H1 (cell line): Measurements from ENCODE around the gene ABHD4. TPM values are rescaled to one million over a fixed set of nuclear protein-coding genes. Genes with fewer than 3 reads are reported as not detected.

Experiments
- CTCF ChIA-PET: fragments of 300-600 bp; sonication (Branson Sonifier 250); formaldehyde crosslinking; loops from one replicate; lab custom pipeline; 2021; ENCODE audit not compliant: partially characterized antibody; lab: Charles Lee
- POLR2A ChIA-PET: fragments of 300-600 bp; sonication (Branson Sonifier 250); formaldehyde crosslinking; loops from one replicate; lab custom pipeline; 2021; ENCODE audit warnings: inconsistent platforms; ENCODE audit not compliant: partially characterized antibody; lab: Charles Lee
- DNase-seq, 2 experiments: peaks; one replicate each; pipeline versions ENCODE4 v3.0.0 to v3.0.0-alpha.2; 2010 to 2022; ENCODE audit warnings: low spot score in 2 of 2, low read depth in 1 of 2, mixed read lengths in 1 of 2
- FAIRE-seq: peaks from 2 replicates; lab custom pipeline; 2011; peaks lifted over from hg19 to GRCh38; lab: Jason Lieb, UNC
- H2AFZ ChIP-seq: 2 replicates; pipeline ENCODE4 v1.8.1; 2012; ENCODE audit warnings: low read length, inconsistent platforms
- H2AK5ac ChIP-seq: 2 replicates; pipeline ENCODE4 v1.6.1; 2013; ENCODE audit warnings: low read depth, low read length
- H2BK120ac ChIP-seq: replicated peaks from 2 replicates; pipeline ENCODE3; 2013; ENCODE audit warnings: low read depth, low read length, inconsistent platforms
- H2BK12ac ChIP-seq: 2 replicates; pipeline ENCODE4 v1.6.1; 2013; ENCODE audit warnings: low read depth, low read length
- H2BK15ac ChIP-seq: 2 replicates; pipeline ENCODE4 v1.6.1; 2013; ENCODE audit warnings: low read length
- H2BK20ac ChIP-seq: 2 replicates; pipeline ENCODE4 v1.6.1; 2013; ENCODE audit warnings: low read length
- H2BK5ac ChIP-seq: 2 replicates; pipeline ENCODE4 v1.6.1; 2013; ENCODE audit warnings: low read depth, low read length
- H3K14ac ChIP-seq: 2 replicates; pipeline ENCODE4 v1.6.1; 2013; ENCODE audit warnings: inconsistent platforms; ENCODE audit not compliant: insufficient read length
- H3K18ac ChIP-seq: 2 replicates; pipeline ENCODE4 v1.6.1; 2013; ENCODE audit warnings: low read length; ENCODE audit errors: extremely low read depth
- H3K23ac ChIP-seq: 2 replicates; pipeline ENCODE4 v1.6.1; 2013; ENCODE audit warnings: inconsistent platforms; ENCODE audit not compliant: insufficient read length
- H3K23me2 ChIP-seq: 2 replicates; pipeline ENCODE4 v1.6.1; 2013; ENCODE audit warnings: low read depth, low read length
- H3K27ac ChIP-seq: 2 replicates; pipeline ENCODE4 v1.6.1; 2011; ENCODE audit warnings: low read depth, low read length, inconsistent platforms
- H3K27me3 ChIP-seq, 4 experiments: replicated peaks in 1 of 4; 1 replicate in 1 of 4; 2 replicates in 3 of 4; pipeline versions ENCODE4 v1.6.1 to v1.8.1; 2011 to 2013; ENCODE audit warnings: low read length in 3 of 4, mild to moderate bottlenecking in 3 of 4, inconsistent platforms in 2 of 4, mixed read lengths in 2 of 4, moderate library complexity in 1 of 4; ENCODE audit not compliant: control insufficient read depth in 3 of 4, insufficient read depth in 3 of 4; ENCODE audit errors: extremely low read depth in 1 of 4
- H3K36me3 ChIP-seq, 4 experiments: 2 replicates each; pipeline versions ENCODE4 v1.6.1 to v1.8.1; 2011 to 2013; ENCODE audit warnings: mild to moderate bottlenecking in 4 of 4, low read length in 3 of 4, moderate library complexity in 2 of 4, control low read depth in 1 of 4, inconsistent platforms in 1 of 4; ENCODE audit not compliant: insufficient read depth in 4 of 4, control insufficient read depth in 2 of 4
- H3K4ac ChIP-seq: replicated peaks from 2 replicates; pipeline ENCODE3; 2013; ENCODE audit warnings: low read length, low read depth, mixed read lengths, inconsistent platforms; ENCODE audit not compliant: insufficient read length
- H3K4me1 ChIP-seq, 4 experiments: replicated peaks in 1 of 4; 1 replicate in 1 of 4; 2 replicates in 3 of 4; pipeline versions ENCODE4 v1.6.1 to v1.8.1; 2011 to 2013; ENCODE audit warnings: low read length in 3 of 4, inconsistent platforms in 2 of 4, mixed read lengths in 1 of 4; ENCODE audit not compliant: insufficient read depth in 4 of 4, control insufficient read depth in 3 of 4
- H3K4me2 ChIP-seq, 2 experiments: 2 replicates each; pipeline versions ENCODE4 v1.6.1 to v1.8.1; 2011 to 2013; ENCODE audit warnings: low read depth in 2 of 2, low read length in 2 of 2, control low read depth in 1 of 2, inconsistent platforms in 1 of 2, mild to moderate bottlenecking in 1 of 2; ENCODE audit not compliant: insufficient read depth in 1 of 2
- H3K4me3 ChIP-seq, 4 experiments: fragments of 200-600, 300-600 bp in 1 of 4; sonication (generic), shearing (Covaris generic), sonication (Bioruptor Twin) in 1 of 4; 2 replicates each; pipeline versions ENCODE4 v1.5.1 to v1.8.1; 2011 to 2016; ENCODE audit warnings: low read length in 4 of 4, low read depth in 3 of 4, control low read depth in 2 of 4, inconsistent platforms in 2 of 4, mild to moderate bottlenecking in 2 of 4, mixed read lengths in 1 of 4, moderate library complexity in 1 of 4; ENCODE audit not compliant: insufficient read depth in 2 of 4; ENCODE audit errors: extremely low read depth in 1 of 4
- H3K56ac ChIP-seq: replicated peaks from 2 replicates; pipeline ENCODE3; 2013; ENCODE audit warnings: low read depth, mild to moderate bottlenecking, mixed read lengths, low read length, inconsistent platforms; ENCODE audit not compliant: insufficient read length
- H3K79me1 ChIP-seq: 2 replicates; pipeline ENCODE4 v1.6.1; 2013; ENCODE audit warnings: low read depth, low read length, control low read depth
- H3K79me2 ChIP-seq, 2 experiments: 2 replicates each; pipeline versions ENCODE4 v1.6.1 to v1.8.1; 2012 to 2013; ENCODE audit warnings: low read length in 2 of 2, mild to moderate bottlenecking in 2 of 2, inconsistent platforms in 1 of 2; ENCODE audit not compliant: insufficient read depth in 2 of 2, control insufficient read depth in 1 of 2
- H3K9ac ChIP-seq, 4 experiments: replicated peaks in 1 of 4; 1 replicate in 1 of 4; 2 replicates in 3 of 4; pipeline versions ENCODE4 v1.6.1 to v1.8.1; 2011 to 2013; ENCODE audit warnings: low read depth in 3 of 4, low read length in 3 of 4, control low read depth in 2 of 4, mild to moderate bottlenecking in 2 of 4, moderate library complexity in 2 of 4, inconsistent platforms in 1 of 4; ENCODE audit errors: extremely low read depth in 1 of 4
- H3K9me3 ChIP-seq, 2 experiments: 2 replicates each; pipeline versions ENCODE4 v1.6.1 to v1.8.1; 2012 to 2013; ENCODE audit warnings: mild to moderate bottlenecking in 2 of 2, moderate library complexity in 2 of 2, control low read depth in 1 of 2, inconsistent platforms in 1 of 2, low read depth in 1 of 2, low read length in 1 of 2, mixed read lengths in 1 of 2; ENCODE audit not compliant: insufficient read depth in 2 of 2
- H4K20me1 ChIP-seq, 2 experiments: replicated peaks in 1 of 2; 2 replicates each; pipeline versions ENCODE3 to v1.8.1; 2011 to 2013; ENCODE audit warnings: inconsistent platforms in 2 of 2, low read length in 2 of 2, mild to moderate bottlenecking in 1 of 2; ENCODE audit not compliant: insufficient read depth in 2 of 2, control insufficient read depth in 1 of 2
- H4K5ac ChIP-seq: 2 replicates; pipeline ENCODE4 v1.6.1; 2013; ENCODE audit warnings: low read length, low read depth, mixed read lengths, inconsistent platforms; ENCODE audit not compliant: insufficient read length
- H4K8ac ChIP-seq: 2 replicates; pipeline ENCODE4 v1.8.0; 2013; ENCODE audit warnings: mild to moderate bottlenecking, moderate library complexity, low read length, inconsistent platforms; ENCODE audit not compliant: insufficient read depth; ENCODE audit errors: extremely low read depth
- H4K91ac ChIP-seq: replicated peaks from 2 replicates; pipeline ENCODE3; 2013; ENCODE audit warnings: low read length, mixed read lengths, inconsistent platforms; ENCODE audit not compliant: insufficient read length
- CBX5 ChIP-seq: fragments of 300-800, 300-1000 bp; sonication (generic); IDR thresholded peaks from 2 replicates; pipeline ENCODE4 v1.7.1; 2016; ENCODE audit warnings: antibody characterized with exemption, low read length, low read depth
- SIN3A ChIP-seq, 2 experiments: IDR thresholded peaks in 1 of 2; conservative IDR thresholded peaks in 1 of 2; 2 replicates each; pipeline ENCODE4 v1.6.1; 2011 to 2012; ENCODE audit warnings: low read length in 2 of 2, improper control_type of control experiment in 1 of 2, low read depth in 1 of 2, mild to moderate bottlenecking in 1 of 2
- WGBS, 2 experiments: shearing (Covaris generic) in 1 of 2; methylation state at CpG; one replicate each; pipeline versions ENCODE4 v1.1.6 to v1.1.7; 2013 to 2015; ENCODE audit warnings: low lambda C conversion rate in 2 of 2, mixed read lengths in 2 of 2, inconsistent platforms in 1 of 2, low coverage in 1 of 2, missing lambda C conversion rate in 1 of 2; ENCODE audit not compliant: insufficient replicate concordance in 2 of 2, insufficient coverage in 1 of 2, insufficient read length in 1 of 2; ENCODE audit errors: extremely low coverage in 1 of 2, missing lambda C conversion rate in 1 of 2; 5-methylcytosine and 5-hydroxymethylcytosine counted together
- polyA plus RNA-seq, 7 experiments: library from polyadenylated mRNA; depleted of rRNA in 3 of 7; stranded (reverse) in 5 of 7; unstranded in 2 of 7; fragments of >200 nt in 5 of 7; fragments of 200-250 nt in 2 of 7; gene quantifications; 1 replicate in 5 of 7; 2 replicates in 1 of 7; 4 replicates in 1 of 7; pipeline versions ENCODE4 v1.2.1 to v1.2.3, GENCODE V29; 2011 to 2013; ENCODE audit warnings: missing spikeins in 2 of 7, mixed read lengths in 2 of 7
- total RNA-seq: library from RNA; stranded (reverse); fragmentation: NEBNext Ultra II Directional; extraction: Animal tissue kit (Norgen Biotek cat#: 25700); gene quantifications from 2 replicates; pipeline ENCODE4 v1.2.1, GENCODE V29; 2021

The ABHD4 gene
- total and polyA plus RNA-seq, 2 of the 8 experiments (the other 6 are each of a cell fraction or from before 2014, with no cell fraction given), result 32.4 to 42.9 TPM

- Histone ChIP-seq H2BK12ac (no peak overlapping the region), H2BK5ac (no peak overlapping the region), H3K4me2 (no peak overlapping the region), H3K27ac (no peak overlapping the region), H3K9ac (no peak overlapping the region), H3K36me3 (peaks cover 2 to 27% (median 9%) of the 10 kb centered on the region in 4 experiments), H3K4me3 (no peak overlapping the region), H4K5ac (no peak overlapping the region), H3K4me1 (peaks cover 0 to 5% (median 1%) of the 10 kb centered on the region in 4 experiments; a peak in 3 of 7 replicates), H3K79me1 (no peaks in the 10 kb centered on the region), H3K9me3 (no peaks in the 10 kb centered on the region), H4K91ac (no peak overlapping the region), H2AFZ (no peak overlapping the region), H3K4ac (no peak overlapping the region), H4K8ac (no peak overlapping the region), H3K79me2 (peaks cover 0 to 14% of the 10 kb centered on the region in 2 experiments; a peak in 1 of 4 replicates), H3K23me2 (no peaks in the 10 kb centered on the region), H3K27me3 (no peaks in the 10 kb centered on the region), H2BK15ac (no peak overlapping the region), H3K18ac (no peak overlapping the region), H3K56ac (no peak overlapping the region), H4K20me1 (no peaks in the 10 kb centered on the region), H2BK120ac (no peak overlapping the region), H3K23ac (no peak overlapping the region), H2AK5ac (no peak overlapping the region), H2BK20ac (no peak overlapping the region), H3K14ac (no peak overlapping the region)
- POLR2A ChIA-PET, result no interaction called here
- no peak for DNase-seq
- TF ChIP-seq CBX5, result no peak
- TF ChIP-seq SIN3A (conservative IDR thresholded peaks at IDR 0.05 in 1 of 2, IDR thresholded peaks at IDR 0.05 in 1 of 2; ENCODE audit: low read depth in 1 of 2, low read length in 2 of 2), result no peak
- 85% methylated on average over 1 of the region's 1 CpG; no CpG with 5 or more reads in 1 of the 2 experiments for WGBS, 2 experiments
- CTCF ChIA-PET, result interaction anchor here (0.6 to 5.3 kb wide), 9 partner anchors 9 to 215 kb away, joined by 3 to 26 read pairs (median 3); no protein-coding TSS in a partner anchor
- no peak for FAIRE-seq
Measured at GRCh38 chr14:22567437-22567836, 30.7 kb upstream of the ABHD4 start.
